PC-3 (cell line): ENCODE measurements around the gene ZNF334.

Experiments used
- EZH2 ChIP-seq: fragments of 300-600 bp; sonication (generic); IDR thresholded peaks from one replicate; pipeline ENCODE4 v1.6.1; 2017; ENCODE audit warnings: antibody characterized with exemption, mild to moderate bottlenecking, low read length; ENCODE audit not compliant: unreplicated experiment
- EZH2phosphoT487 ChIP-seq: fragments of 300-600 bp; sonication (generic); IDR thresholded peaks from 2 replicates; pipeline ENCODE4 v1.6.1; 2018; ENCODE audit warnings: mild to moderate bottlenecking, antibody characterized with exemption, low read length, borderline replicate concordance
- TF ChIP-seq, protein P1 (sequence below): fragments of 300-600 bp; sonication (generic); conservative IDR thresholded peaks from 2 replicates; pipeline ENCODE4 v1.5.1; 2017; ENCODE audit warnings: antibody characterized with exemption, low read depth, mild to moderate bottlenecking, low read length

DNA sequence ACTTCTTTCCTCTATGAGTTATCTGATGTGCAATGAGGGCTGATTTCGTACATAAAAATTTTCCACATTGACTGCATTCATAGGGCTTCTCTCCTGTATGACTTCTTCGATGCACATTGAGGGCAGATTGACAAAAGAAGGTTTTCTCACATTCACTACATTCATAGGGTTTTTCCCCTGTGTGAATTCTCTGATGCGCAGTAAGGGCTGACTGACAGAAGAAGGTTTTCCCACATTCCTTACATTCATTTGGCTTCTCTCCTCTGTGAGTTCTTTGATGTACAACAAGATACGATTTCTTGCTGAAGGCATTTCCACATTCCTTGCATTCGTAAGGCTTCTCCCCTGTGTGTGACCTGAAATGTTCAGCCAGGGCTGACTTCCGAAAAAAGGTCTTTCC is 11.4 kb downstream of the ZNF334 start:
- TF ChIP-seq EZH2 (no peak), EZH2phosphoT487 (no peak)
- TF ChIP-seq, protein P1, sequence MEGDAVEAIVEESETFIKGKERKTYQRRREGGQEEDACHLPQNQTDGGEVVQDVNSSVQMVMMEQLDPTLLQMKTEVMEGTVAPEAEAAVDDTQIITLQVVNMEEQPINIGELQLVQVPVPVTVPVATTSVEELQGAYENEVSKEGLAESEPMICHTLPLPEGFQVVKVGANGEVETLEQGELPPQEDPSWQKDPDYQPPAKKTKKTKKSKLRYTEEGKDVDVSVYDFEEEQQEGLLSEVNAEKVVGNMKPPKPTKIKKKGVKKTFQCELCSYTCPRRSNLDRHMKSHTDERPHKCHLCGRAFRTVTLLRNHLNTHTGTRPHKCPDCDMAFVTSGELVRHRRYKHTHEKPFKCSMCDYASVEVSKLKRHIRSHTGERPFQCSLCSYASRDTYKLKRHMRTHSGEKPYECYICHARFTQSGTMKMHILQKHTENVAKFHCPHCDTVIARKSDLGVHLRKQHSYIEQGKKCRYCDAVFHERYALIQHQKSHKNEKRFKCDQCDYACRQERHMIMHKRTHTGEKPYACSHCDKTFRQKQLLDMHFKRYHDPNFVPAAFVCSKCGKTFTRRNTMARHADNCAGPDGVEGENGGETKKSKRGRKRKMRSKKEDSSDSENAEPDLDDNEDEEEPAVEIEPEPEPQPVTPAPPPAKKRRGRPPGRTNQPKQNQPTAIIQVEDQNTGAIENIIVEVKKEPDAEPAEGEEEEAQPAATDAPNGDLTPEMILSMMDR: no peak
